SK-N-SH treated with all-trans-retinoic acid at 6 μM for 48 hours (cell line): ENCODE data around the gene SLC45A3.

Experiments
- ATAC-seq: fragments of 200-7000 bp; cut with Tn5 transposase; 3 replicates; pipeline ENCODE4 v1.9.1; 2020; ENCODE audit warnings: mild to moderate bottlenecking, moderate library complexity
- ARNTL ChIP-seq: fragments of 450-650 bp; formaldehyde crosslinking; IDR thresholded peaks from 2 replicates; pipeline ENCODE4 v1.5.0; 2020; ENCODE audit warnings: low read depth, mild to moderate bottlenecking, moderate library complexity, borderline replicate concordance
- BACH2 ChIP-seq: fragments of 250-450 bp; sonication (Bioruptor Pico); IDR thresholded peaks from 2 replicates; pipeline ENCODE4 v1.9.0; 2021; ENCODE audit warnings: mild to moderate bottlenecking, borderline replicate concordance
- CSDC2 ChIP-seq: fragments of 250-450 bp; sonication (Bioruptor Pico); IDR thresholded peaks from 2 replicates; pipeline ENCODE4 v1.5.0; 2020; ENCODE audit warnings: mild to moderate bottlenecking, moderate library complexity
- ESRRG ChIP-seq: fragments of 250-450 bp; sonication (Bioruptor Pico); IDR thresholded peaks from 2 replicates; pipeline ENCODE4 v1.6.1; 2021; ENCODE audit warnings: mild to moderate bottlenecking
- GLIS3 ChIP-seq: fragments of 250-450 bp; sonication (Bioruptor Pico); IDR thresholded peaks from 2 replicates; pipeline ENCODE4 v1.5.0; 2020; ENCODE audit warnings: mild to moderate bottlenecking, moderate library complexity
- POU6F1 ChIP-seq: fragments of 250-450 bp; sonication (Bioruptor Pico); IDR thresholded peaks from 2 replicates; pipeline ENCODE4 v1.8.0; 2021; ENCODE audit warnings: low read depth, mild to moderate bottlenecking, moderate library complexity, borderline replicate concordance
- RARB ChIP-seq: fragments of 250-450 bp; sonication (Bioruptor Pico); IDR thresholded peaks from 2 replicates; pipeline ENCODE4 v1.8.0; 2021; ENCODE audit warnings: mild to moderate bottlenecking, moderate library complexity
- TCF4 ChIP-seq: fragments of 250-450 bp; sonication (Bioruptor Pico); IDR thresholded peaks from 2 replicates; pipeline ENCODE4 v1.8.0; 2021; ENCODE audit warnings: mild to moderate bottlenecking, moderate library complexity, borderline replicate concordance
- TOX ChIP-seq: fragments of 250-450 bp; sonication (Bioruptor Pico); IDR thresholded peaks from 2 replicates; pipeline ENCODE4 v1.8.0; 2021; ENCODE audit warnings: mild to moderate bottlenecking, moderate library complexity, borderline replicate concordance
- ZC3H10 ChIP-seq: fragments of 250-450 bp; sonication (Bioruptor Pico); IDR thresholded peaks from 2 replicates; pipeline ENCODE4 v1.5.1; 2021; ENCODE audit warnings: mild to moderate bottlenecking, moderate library complexity
- ZFP3 ChIP-seq: fragments of 250-450 bp; sonication (Bioruptor Pico); IDR thresholded peaks from 2 replicates; pipeline ENCODE4 v1.5.0; 2020; ENCODE audit warnings: mild to moderate bottlenecking, moderate library complexity
- ZNF565 ChIP-seq: fragments of 450-650 bp; formaldehyde crosslinking; conservative IDR thresholded peaks from 2 replicates; pipeline ENCODE4 v1.5.0; 2020; ENCODE audit warnings: low read depth, mild to moderate bottlenecking, moderate library complexity
- ZNF70 ChIP-seq: fragments of 450-650 bp; formaldehyde crosslinking; IDR thresholded peaks from 2 replicates; pipeline ENCODE4 v1.5.0; 2020; ENCODE audit warnings: mild to moderate bottlenecking, moderate library complexity
- ZNF8 ChIP-seq: fragments of 450-650 bp; formaldehyde crosslinking; IDR thresholded peaks from 2 replicates; pipeline ENCODE4 v1.5.0; 2020; ENCODE audit warnings: mild to moderate bottlenecking, moderate library complexity
- TF ChIP-seq, protein P1 (sequence below): fragments of 250-450 bp; sonication (Bioruptor Pico); IDR thresholded peaks from 2 replicates; pipeline ENCODE4 v1.5.1; 2021; ENCODE audit warnings: mild to moderate bottlenecking, moderate library complexity
- TF ChIP-seq, protein P2 (sequence below): fragments of 250-450 bp; sonication (Bioruptor Pico); IDR thresholded peaks from 2 replicates; pipeline ENCODE4 v1.8.0; 2020; ENCODE audit warnings: mild to moderate bottlenecking, moderate library complexity, borderline replicate concordance
- TF ChIP-seq, protein P3 (sequence below): fragments of 250-450 bp; sonication (Bioruptor Pico); IDR thresholded peaks from 2 replicates; pipeline ENCODE4 v1.5.1; 2020; ENCODE audit warnings: low read depth, mild to moderate bottlenecking, moderate library complexity

The SLC45A3 gene

DNA sequence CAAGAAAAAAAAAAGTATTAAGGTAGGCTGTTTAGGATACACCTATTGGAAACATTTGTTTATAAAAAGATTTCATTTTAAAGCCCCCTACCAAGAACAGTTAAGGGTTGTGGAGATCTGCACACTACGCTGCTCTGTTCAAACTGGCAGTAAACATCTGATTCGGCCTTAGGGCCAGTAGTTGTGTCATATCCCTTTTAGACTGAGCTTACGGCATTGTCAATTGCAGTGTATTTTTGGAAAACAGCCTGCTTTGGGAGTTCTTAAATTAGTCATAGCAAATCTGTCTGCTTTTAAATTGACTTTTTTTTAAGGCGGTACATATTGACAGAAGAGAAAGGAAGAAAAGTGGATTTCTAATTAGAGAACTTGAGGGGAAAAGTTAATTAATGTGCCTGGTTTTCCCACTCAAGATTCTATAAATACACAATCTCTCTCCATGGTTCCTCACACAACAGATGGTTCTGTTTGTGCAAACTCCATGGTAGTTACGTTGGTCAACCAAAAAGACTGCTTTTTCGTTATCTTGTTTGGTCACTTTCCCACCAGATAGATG lies 46.8 kb downstream of the SLC45A3 start:
- ATAC-seq, result no peak
- TF ChIP-seq ZNF565 (no peak), ZNF8 (CRISPR knock-in tag) (no peak), ZC3H10 (CRISPR knock-in tag) (no peak), ARNTL (no peak), TCF4 (CRISPR knock-in tag) (no peak), RARB (CRISPR knock-in tag) (no peak), GLIS3 (CRISPR knock-in tag) (no peak), ZFP3 (CRISPR knock-in tag) (no peak), ZNF70 (CRISPR knock-in tag) (no peak)
- TF ChIP-seq, protein P1, sequence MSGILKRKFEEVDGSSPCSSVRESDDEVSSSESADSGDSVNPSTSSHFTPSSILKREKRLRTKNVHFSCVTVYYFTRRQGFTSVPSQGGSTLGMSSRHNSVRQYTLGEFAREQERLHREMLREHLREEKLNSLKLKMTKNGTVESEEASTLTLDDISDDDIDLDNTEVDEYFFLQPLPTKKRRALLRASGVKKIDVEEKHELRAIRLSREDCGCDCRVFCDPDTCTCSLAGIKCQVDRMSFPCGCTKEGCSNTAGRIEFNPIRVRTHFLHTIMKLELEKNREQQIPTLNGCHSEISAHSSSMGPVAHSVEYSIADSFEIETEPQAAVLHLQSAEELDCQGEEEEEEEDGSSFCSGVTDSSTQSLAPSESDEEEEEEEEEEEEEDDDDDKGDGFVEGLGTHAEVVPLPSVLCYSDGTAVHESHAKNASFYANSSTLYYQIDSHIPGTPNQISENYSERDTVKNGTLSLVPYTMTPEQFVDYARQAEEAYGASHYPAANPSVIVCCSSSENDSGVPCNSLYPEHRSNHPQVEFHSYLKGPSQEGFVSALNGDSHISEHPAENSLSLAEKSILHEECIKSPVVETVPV (CRISPR knock-in tag), result no peak
- TF ChIP-seq, protein P2, sequence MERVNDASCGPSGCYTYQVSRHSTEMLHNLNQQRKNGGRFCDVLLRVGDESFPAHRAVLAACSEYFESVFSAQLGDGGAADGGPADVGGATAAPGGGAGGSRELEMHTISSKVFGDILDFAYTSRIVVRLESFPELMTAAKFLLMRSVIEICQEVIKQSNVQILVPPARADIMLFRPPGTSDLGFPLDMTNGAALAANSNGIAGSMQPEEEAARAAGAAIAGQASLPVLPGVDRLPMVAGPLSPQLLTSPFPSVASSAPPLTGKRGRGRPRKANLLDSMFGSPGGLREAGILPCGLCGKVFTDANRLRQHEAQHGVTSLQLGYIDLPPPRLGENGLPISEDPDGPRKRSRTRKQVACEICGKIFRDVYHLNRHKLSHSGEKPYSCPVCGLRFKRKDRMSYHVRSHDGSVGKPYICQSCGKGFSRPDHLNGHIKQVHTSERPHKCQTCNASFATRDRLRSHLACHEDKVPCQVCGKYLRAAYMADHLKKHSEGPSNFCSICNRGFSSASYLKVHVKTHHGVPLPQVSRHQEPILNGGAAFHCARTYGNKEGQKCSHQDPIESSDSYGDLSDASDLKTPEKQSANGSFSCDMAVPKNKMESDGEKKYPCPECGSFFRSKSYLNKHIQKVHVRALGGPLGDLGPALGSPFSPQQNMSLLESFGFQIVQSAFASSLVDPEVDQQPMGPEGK (CRISPR knock-in tag), result no peak

DNA sequence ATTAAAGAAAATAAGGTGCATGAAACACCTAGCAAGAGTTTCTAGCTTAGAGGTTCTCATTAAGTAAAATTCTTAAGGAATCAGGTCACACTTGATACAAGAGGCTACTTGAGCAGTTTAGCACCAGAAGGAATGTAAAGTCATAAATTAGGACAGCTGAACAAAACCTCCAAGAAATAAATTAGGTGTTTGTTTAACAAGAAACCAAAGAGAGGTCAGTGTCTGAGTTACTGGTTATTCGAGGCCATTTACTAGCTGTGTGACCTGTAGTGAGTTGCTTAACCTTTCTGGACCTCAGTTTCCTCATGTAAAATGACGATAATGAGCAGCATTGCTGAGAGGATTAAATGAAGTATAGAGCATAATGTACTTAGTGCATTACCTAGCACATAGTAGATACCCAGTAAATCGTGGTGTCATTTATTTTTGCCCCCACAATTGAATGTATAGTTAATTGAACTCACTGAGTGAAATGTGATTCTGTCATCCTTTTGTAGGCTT lies 47.6 kb downstream of the SLC45A3 start:
- TF ChIP-seq, protein P2 (CRISPR knock-in tag), result no peak
- TF ChIP-seq BACH2, result no peak
- TF ChIP-seq POU6F1 (CRISPR knock-in tag), result no peak
- no peak for TF ChIP-seq ZFP3 (CRISPR knock-in tag)
- no peak for TF ChIP-seq CSDC2
- TF ChIP-seq ESRRG (CRISPR knock-in tag), result no peak
- TF ChIP-seq ZC3H10 (CRISPR knock-in tag), result no peak
- TF ChIP-seq, protein P3, sequence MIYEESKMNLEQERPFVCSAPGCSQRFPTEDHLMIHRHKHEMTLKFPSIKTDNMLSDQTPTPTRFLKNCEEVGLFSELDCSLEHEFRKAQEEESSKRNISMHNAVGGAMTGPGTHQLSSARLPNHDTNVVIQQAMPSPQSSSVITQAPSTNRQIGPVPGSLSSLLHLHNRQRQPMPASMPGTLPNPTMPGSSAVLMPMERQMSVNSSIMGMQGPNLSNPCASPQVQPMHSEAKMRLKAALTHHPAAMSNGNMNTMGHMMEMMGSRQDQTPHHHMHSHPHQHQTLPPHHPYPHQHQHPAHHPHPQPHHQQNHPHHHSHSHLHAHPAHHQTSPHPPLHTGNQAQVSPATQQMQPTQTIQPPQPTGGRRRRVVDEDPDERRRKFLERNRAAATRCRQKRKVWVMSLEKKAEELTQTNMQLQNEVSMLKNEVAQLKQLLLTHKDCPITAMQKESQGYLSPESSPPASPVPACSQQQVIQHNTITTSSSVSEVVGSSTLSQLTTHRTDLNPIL (CRISPR knock-in tag), result no peak
- TF ChIP-seq GLIS3 (CRISPR knock-in tag), result no peak
- ATAC-seq, result no peak

- ATAC-seq, result peak; percentile 87
- TF ChIP-seq ZFP3 (CRISPR knock-in tag) (no peak), POU6F1 (CRISPR knock-in tag) (peak; percentile 72; the same call in 1 of the 2 replicates), TOX (0 out of 2 replicates have a peak, but pooled peaks have one; percentile 22), ZC3H10 (CRISPR knock-in tag) (peak; percentile 6; the same call in 1 of the 2 replicates)
These were observed 48.3 kb downstream of the SLC45A3 start, which contains the start of gene ELK4 for GRCh38 chr1:205631768-205632668. ELK4 (minus strand) TSS chr1:205632011; CDS start chr1:205623882, 8,129 bp downstream.
